Measurements from ENCODE around the gene SERPIND1. TPM values are rescaled to one million over a fixed set of nuclear protein-coding genes. Genes with fewer than 3 reads are reported as not detected.

The SERPIND1 gene
- total RNA-seq, 1 donor from 2014 or later: not detected

DNA sequence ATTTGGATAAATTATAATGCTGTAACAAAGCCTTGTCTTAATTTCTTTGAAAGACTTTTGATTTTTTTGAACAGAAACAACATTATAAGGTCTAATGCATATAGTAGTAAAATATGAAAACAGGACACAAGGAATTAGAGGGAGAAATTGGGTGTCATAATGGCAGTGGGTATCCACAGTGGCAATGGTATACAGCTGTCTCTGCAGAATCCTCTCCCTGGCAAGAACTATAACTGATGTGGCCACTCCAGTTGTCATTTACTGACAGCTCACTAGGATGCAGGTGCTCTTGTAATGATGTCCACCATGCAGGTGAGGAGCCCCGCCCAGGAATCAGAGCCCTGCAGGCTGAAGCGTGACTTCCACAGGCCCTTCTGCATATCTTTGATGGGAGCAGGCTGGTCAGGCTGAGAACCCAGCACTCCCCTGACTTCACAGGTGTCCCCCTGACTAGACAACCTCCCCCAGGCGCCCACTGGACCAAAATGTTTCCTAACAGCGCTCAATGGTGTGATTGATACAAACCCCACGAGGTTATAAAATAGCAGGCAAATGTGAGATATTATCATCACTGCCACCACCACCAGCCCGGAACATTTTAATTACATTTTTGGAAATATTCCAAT, 32.8 kb upstream of the SERPIND1 start:
- Mint-ChIP-seq H3K4me3 (no peak overlapping the region), H3K27me3 (ENCODE audit: low read depth) (no peaks in the 10 kb centered on the region), H3K27ac (no peak overlapping the region), H3K36me3 (peaks cover 46% of the 10 kb centered on the region), H3K9me3 (peaks cover 10% of the 10 kb centered on the region), H3K4me1 (no peaks in the 10 kb centered on the region)
- DNase-seq (ENCODE audit: low spot score in 2 of 2, unreplicated experiment in 2 of 2): no peak
- TF ChIP-seq, protein P1, sequence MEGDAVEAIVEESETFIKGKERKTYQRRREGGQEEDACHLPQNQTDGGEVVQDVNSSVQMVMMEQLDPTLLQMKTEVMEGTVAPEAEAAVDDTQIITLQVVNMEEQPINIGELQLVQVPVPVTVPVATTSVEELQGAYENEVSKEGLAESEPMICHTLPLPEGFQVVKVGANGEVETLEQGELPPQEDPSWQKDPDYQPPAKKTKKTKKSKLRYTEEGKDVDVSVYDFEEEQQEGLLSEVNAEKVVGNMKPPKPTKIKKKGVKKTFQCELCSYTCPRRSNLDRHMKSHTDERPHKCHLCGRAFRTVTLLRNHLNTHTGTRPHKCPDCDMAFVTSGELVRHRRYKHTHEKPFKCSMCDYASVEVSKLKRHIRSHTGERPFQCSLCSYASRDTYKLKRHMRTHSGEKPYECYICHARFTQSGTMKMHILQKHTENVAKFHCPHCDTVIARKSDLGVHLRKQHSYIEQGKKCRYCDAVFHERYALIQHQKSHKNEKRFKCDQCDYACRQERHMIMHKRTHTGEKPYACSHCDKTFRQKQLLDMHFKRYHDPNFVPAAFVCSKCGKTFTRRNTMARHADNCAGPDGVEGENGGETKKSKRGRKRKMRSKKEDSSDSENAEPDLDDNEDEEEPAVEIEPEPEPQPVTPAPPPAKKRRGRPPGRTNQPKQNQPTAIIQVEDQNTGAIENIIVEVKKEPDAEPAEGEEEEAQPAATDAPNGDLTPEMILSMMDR (IDR thresholded peaks at IDR 0.05; ENCODE audit: unreplicated experiment): no peak

DNA sequence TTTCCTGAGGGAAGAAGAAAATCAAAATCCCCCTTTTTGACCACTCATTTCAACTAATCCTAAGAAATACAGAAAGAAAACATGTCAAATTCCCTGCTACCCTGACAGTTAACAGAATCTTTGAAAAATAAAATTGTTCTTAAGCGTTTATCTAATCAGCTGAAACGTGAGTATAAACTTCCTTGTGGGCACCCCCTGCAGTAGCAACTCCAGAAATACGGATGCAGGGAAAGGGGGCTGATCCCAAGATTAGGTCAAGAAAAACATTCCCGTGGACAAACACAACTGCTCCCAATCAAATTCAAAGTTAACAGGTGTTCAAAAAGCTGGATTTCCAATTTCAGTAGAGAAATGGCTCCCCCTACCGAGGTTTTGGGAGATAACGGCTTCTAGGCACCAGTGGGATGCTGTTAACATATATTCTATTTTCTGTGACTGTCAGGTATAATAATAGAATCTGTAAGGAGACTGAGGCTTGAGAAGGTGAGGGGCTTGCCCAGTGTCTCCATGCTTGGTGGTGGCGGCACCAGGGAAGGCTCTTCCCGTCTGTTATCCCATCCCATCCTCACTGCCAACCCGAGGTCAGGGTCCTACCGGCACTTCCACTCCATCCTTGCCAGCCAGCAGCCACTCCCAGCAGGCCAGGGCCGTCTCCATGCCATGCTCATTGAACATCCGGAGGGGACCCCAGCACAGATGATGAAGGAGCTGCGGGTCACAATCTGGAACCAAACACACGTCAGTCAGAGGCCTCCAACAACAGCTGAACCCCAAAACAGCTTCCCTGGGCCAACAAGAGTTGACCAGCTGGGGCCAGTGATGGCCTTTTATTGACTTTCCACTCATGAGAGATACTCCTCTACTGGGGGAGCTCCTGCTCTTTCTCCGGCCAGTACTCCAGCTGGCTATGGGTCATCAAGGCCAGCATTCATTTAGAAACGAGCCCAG, 32.0 kb upstream of the SERPIND1 start:
- no peak overlapping the region for H3K4me3 Mint-ChIP-seq
- TF ChIP-seq, protein P1 (IDR thresholded peaks at IDR 0.05; ENCODE audit: unreplicated experiment): peak; percentile 47

DNA sequence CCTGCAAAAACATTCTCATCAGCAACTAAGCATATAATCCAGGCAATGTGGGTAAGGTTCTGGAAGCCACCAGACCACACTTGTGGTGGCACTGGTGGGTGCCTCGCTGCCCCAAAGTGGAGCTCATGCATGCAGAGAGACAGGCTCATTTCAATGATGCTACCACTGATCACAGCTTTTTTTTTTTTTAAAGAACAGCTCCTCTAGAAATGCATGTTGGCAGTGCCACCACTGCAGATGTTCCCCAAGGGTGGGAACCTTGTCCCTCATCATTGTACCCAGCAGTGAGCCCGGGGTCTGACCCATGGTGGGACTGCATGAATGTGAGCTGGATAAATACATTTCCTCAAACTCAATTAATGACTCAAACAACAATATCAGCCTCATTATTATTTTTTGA, 31.1 kb upstream of the SERPIND1 start:
- TF ChIP-seq, protein P1 (IDR thresholded peaks at IDR 0.05; ENCODE audit: unreplicated experiment): no peak
- H3K4me1 Mint-ChIP-seq: no peaks in the 10 kb centered on the region
- H3K27ac Mint-ChIP-seq: no peak overlapping the region
- peaks cover 49% of the 10 kb centered on the region for H3K36me3 Mint-ChIP-seq
- H3K27me3 Mint-ChIP-seq (ENCODE audit: low read depth): no peaks in the 10 kb centered on the region
- peaks cover 10% of the 10 kb centered on the region for H3K9me3 Mint-ChIP-seq
- H3K4me3 Mint-ChIP-seq: no peak overlapping the region
- no peak for DNase-seq (ENCODE audit: low spot score in 2 of 2, unreplicated experiment in 2 of 2)

More for the DNA sequence above, 32.0 kb upstream of the SERPIND1 start:
- H3K27ac Mint-ChIP-seq: no peak overlapping the region
- peaks cover 10% of the 10 kb centered on the region for H3K9me3 Mint-ChIP-seq
- peaks cover 49% of the 10 kb centered on the region for H3K36me3 Mint-ChIP-seq
- H3K4me1 Mint-ChIP-seq: no peaks in the 10 kb centered on the region
- H3K27me3 Mint-ChIP-seq (ENCODE audit: low read depth): no peaks in the 10 kb centered on the region
- DNase-seq (ENCODE audit: low spot score in 2 of 2, unreplicated experiment in 2 of 2): no peak

DNA sequence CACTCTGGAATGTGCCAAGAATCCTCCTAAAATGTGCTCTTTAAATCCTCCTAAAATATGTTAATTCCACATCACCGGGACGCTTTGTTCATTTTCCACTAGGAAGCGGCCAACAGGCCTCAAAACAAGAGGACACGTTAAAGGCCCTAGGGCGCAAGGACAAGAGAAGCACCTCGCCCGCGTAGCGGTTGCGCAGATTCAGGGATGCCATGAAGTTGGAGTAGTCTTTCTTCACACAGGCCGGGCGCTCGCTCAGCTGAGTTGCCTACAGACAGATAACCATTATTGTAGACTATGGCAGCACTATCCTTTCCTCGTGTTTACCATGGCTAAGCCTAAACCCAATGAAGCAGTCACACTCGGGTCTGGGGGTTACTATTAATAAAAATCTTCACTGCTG, 29.5 kb upstream of the SERPIND1 start:
- Mint-ChIP-seq H3K4me1 (no peaks in the 10 kb centered on the region), H3K27me3 (ENCODE audit: low read depth) (no peaks in the 10 kb centered on the region), H3K4me3 (no peak overlapping the region), H3K36me3 (peaks cover 38% of the 10 kb centered on the region), H3K9me3 (peaks cover 10% of the 10 kb centered on the region), H3K27ac (no peak overlapping the region)
- TF ChIP-seq, protein P1 (IDR thresholded peaks at IDR 0.05; ENCODE audit: unreplicated experiment): no peak
- DNase-seq (ENCODE audit: low spot score in 2 of 2, unreplicated experiment in 2 of 2): no peak

DNA sequence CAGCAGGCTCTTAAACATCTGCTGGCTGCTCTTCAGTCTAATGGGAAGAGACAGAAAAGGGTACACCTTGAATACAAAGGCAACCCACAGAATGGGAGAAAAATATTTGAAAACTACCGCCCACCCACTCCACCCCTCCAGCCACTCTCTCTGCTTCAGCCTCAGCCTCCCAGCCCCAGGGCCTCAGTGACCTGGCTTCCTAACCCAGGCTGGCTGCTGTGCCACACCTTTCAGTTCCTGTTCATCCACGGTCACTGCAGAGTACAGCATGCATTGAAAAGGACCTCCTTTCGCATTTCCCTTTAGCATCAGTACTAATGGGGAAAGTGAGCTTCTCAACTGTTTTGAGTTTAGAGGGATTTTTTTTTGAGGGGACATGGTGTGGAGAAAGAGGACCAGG, 28.8 kb upstream of the SERPIND1 start:
- TF ChIP-seq, protein P1 (IDR thresholded peaks at IDR 0.05; ENCODE audit: unreplicated experiment): no peak
- Mint-ChIP-seq H3K27ac (no peak overlapping the region), H3K27me3 (ENCODE audit: low read depth) (no peaks in the 10 kb centered on the region)

More for the DNA sequence above, 28.8 kb upstream of the SERPIND1 start:
- Mint-ChIP-seq H3K9me3 (peaks cover 9% of the 10 kb centered on the region), H3K4me3 (no peak overlapping the region), H3K36me3 (peaks cover 33% of the 10 kb centered on the region), H3K4me1 (no peaks in the 10 kb centered on the region)
- DNase-seq (ENCODE audit: low spot score in 2 of 2, unreplicated experiment in 2 of 2): no peak

Measured in mesothelial cell of epicardium (in vitro differentiated cells).